ENCODE measurements around the gene GALNT13.
"Not testable (repeated sequence)": the region's sequence is repeated elsewhere in the genome, so short reads cannot be mapped to it uniquely, and the experiment has no call there.

The GALNT13 gene

DNA sequence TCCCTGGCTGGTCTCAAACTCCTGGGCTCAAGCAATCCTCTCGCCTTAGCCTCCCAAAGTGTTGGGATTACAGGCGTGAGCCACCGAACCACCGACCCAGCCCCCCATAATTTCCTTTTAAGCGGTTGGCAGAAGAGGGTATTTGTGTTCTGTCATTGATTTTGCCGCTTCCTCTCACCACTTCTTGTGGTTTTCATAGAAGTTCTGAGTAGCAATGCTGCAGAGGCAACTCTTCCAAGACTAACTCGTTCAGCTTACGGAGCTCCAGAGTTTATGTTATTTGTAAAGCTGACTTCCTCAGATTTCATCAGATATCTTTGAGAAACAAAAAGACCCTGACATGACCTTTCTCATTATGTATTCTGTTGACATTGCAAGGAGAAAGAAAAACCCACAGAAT is 565.4 kb downstream of the GALNT13 start:
- DNase-seq, result no peak

DNA sequence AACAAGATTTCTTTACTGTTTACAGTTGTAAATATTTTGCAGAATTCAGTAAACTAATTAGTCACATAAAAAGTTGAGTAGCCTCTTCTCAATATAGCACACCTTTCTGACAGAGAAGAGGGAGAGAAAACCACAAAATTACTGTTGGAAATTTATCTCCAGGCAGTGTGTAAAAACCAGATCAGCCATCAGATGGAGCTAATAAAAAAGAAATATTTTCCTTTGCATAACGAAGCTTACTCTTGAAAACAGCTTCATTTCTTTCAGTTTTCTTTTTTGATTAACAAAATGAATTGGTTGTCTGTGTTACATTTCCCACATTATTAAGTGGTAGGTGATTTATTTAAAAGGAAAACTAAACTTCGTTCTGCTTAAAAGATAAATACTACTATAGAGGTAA is 567.4 kb downstream of the GALNT13 start:
- no peak for DNase-seq

DNA sequence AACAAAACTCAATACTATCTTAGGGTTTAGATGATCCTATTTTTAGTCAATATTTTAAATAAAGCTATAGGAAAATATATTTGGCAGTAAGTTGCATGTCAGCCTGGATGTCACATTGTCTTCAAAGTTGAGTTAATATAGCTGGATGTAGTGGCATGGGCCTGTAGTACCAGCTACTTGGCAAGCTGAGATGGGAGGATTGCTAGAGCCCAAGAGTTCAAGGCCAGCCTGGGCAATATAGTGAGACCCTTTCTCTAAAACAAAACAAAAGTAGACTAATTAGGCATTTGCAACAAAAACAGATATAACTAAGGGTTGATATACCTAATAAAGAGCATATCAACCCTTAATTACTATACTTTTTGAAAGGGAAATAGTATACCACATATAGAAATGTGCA is 572.2 kb downstream of the GALNT13 start:
- DNase-seq, result no peak

DNA sequence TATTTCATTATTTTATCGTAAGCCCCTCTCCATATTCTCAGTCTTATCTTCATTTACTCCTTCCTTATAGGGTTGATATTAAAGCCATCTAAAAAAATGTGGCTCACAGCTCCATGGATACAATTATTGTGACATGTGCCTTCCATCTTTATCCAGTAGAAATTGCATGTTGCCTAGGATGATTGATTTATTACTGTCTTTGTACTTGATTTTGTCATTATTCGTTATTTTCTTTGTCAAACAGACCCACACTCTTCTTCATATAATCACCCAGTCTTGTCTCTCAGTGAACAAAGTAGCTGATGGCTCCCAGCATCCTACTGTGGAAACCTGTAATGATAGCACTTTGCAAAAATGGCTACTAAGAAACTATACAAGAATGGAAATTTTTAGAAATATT is 574.6 kb downstream of the GALNT13 start:
- no peak for DNase-seq

DNA sequence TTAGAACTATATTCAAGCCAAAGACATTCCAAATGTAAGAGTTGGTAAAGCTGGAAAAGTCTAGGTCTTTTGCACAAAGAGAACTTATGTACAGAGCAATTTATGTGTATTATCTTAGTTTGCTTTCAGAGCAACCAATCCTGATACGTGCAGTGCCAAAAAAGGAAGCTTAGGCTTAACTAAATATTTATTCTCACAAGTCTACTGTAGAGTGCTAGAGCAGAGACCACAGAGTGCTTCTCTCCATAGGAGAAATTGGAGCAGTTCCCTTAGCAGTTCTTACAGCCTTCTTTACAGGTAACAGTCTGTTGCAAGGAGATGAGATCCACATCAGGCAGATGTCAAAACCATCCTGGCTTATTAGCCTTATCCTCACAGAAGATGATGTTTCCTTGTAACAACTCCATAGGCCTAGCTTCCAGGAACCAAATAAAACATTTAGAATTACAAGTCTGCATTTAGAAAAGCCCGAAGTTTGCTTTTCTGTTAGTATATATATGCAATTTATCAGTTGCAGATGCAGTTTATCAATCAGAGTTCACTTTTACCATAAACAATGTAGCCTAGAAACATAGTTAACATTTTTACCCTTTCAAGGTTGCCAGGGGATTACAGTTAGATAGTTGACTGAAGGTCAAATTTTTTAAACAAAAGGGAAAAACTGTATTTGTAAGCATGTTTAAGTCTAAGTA is 576.2 kb downstream of the GALNT13 start:
- no peak for DNase-seq

DNA sequence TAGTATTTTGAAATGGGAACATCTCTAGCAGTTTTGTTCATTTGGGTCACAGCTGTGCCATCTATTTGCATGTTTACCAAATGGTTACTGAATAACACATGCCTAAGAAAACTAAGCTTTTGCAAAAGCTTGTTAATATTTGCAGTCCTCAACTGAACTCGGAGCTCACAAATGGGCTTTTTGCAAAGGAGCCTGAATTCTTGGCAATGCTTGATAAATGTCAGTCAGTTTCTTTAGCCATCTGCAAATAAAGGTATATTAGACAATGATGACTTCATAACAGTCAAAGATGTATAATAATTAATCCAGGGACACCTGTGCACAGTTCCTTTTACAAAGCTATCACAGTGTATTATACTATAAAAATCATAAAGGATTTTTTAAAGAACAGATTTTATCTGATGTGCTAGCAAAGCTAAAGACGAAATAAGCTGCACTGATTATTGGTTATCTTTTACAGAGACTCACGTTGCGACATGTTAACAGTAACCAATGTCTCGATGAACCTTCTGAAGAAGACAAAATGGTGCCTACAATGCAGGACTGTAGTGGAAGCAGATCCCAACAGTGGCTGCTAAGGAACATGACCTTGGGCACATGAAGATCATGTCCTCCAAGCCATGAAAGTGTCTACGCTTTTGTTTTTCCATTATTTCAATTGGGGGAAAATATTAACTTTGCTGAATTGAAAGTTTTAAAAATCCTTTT is 578.4 kb downstream of the GALNT13 start:
- DNase-seq, result no peak

DNA sequence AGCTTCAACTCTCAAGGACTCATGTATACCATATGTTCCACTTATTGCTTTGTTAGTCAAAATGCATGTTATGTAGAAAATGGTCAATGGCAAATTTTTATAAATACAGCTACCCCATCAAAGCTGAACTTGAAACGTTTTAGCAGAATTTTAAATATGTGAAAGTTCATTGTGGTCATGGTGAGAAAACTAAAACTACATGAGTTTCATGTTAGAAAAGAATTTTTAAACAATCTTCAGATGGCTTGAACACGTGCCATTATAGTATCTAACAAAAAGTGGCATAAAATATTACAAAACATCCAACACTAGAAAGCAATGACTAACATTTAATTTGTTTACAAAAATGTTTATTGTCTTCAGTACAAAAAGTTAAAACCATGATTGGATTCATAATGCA is 580.7 kb downstream of the GALNT13 start:
- DNase-seq, result no peak

DNA sequence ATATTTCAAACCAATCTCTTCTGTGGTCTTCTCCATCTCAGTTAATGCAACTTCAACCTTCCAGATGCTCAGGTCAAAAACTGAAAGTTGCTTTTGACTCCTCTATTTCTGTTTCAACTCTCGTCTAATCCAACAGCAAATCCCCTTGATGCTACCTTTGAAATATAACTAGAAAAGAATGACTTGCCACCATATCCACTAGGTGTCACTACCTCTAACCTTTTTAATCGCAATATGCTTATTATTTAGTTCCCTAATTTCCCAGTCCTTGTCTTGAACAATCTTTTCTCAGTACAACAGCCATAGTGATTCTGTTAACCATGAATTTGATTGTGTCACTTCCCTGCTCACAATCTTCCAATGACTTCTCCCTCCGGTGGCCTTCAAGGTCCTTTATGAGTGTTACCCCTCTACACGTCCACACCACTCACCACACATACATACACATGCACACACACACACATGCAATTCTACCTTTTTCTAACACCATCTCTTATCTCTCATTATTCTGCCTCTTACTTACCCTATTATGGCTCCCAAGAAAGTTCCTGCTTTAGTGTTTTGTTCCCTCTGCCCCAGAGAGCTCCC is 581.3 kb downstream of the GALNT13 start:
- DNase-seq, result no peak

DNA sequence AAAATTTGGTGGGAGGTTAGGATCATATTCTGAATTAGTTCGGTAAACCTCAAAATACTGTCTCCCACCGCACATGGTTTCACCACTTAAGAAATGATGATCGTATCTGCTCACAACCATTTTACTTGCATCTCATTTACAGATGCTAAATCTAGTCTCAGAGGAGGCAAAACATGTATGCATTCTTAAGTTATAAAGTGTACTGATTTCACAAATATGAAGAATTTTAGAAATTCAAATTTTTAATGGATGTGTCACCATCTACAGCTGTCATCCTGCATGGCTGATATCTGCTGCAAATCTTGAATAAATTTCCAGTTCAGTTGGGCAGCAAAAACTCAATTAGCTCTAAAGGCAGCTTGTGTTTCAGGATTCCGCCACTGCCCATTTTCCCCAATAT is 583.4 kb downstream of the GALNT13 start:
- DNase-seq, result no peak

DNA sequence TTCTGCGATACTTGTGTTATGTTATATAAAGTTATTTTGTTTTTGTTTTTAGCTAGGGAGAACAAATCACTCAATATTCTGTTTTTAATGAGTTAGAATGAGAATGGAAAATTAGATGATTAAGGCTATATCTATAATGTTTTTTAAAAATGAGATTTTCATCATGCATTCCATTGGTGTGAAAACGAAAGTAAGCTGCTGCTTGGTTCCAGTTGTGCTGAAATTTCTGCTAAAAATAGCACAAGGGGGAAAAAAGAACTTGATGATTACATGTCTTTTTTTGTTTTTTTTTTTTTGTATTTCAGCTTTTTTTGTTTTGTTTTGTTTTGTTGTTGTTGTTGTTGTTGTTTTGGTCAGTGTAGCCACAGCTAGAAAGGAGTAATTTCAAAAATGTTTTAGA is 584.1 kb downstream of the GALNT13 start:
- DNase-seq, result no peak

DNA sequence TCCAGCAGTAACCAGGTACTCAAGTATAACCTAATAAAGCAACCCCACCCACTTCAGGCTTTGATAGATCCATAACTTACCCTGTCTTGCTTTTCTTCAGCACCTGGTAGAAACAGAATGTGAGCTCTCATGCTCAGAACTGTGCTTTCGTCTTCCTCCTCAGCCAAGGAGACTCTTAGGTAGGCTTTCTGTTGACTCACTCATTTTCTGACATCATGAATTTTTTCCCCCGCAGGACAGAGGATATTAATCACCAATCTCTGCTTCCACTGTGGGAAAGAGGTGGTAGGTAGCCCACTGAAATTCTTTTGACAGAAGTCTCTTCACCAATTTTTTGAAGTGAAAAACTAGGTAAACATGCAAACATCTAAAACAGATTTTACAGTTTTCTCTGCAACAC is 585.6 kb downstream of the GALNT13 start:
- no peak for DNase-seq

DNA sequence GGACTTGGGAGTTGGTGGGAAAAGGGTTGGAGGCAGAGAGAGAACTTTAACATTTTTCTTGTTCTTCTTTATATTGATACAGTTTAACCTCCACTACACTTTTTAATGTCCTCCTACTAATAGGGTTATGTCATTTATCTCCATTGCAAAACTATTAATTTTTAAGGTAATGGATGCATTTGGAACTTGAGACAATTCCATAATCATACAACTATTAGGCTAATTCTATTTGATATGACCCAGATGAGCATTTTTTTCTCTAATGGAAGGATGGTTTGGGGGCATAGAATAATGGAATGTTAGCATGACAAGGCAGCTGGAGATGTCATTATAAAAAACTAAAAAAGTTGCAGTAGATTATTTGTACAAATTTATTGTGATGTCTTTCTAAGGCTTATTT is 587.6 kb downstream of the GALNT13 start:
- DNase-seq, result no peak

DNA sequence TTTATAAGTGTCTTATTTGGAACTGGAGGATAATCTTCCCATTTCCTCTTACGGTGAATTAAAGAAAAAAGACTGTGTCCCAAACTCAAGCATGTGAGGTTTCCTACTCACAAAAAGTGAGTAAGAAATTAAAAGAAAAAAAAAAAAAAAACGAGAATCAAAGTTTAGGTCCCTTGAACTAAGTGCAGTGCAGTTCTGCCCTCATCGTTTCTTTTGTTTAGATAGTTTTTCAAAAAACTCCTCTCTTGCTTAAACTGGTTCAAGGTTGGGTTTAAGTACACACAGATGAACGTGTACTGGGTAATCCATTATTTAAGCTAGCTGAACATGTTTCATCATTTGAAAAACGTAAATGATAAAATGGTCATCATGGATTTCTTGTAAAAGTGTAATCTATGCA is 590.9 kb downstream of the GALNT13 start:
- DNase-seq, result no peak

DNA sequence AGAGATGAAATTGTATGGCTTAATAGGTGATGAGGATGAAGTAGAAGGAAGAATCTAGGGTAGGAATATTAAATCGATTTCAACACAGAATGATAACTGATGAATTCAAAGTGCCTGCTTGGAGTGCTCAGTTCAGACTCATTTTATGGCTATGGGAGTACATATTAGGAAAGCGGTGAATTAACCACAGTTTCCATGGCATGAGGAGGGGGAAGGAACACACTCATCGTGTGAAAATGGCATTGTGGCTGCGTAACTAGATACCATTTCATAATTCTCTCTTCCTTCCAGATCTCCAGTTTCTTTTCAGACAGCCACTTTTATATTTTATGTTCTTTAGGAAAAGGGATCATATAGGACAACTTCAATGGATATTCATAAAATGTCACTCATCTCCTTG is 594.5 kb downstream of the GALNT13 start:
- DNase-seq, result no peak

DNA sequence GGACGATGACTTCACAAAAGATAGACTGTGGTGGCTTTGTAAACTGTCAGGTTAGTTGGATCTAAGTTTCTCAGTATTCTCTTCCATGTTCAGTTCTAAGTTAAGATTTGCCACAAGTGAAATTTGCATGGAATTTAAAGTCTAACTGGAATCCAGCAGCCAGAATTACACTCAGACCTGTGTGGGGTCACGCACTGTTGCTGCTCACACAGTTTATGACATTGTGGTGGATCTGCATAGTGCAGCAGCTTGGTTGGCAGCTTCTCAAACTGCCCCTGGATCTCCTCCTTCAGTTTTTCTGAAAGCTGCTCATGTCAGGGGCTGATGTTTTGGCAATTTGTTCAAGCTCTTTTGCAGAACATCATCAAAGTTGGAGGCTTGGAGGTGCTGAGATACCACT is 598.7 kb downstream of the GALNT13 start:
- no peak for DNase-seq

DNA sequence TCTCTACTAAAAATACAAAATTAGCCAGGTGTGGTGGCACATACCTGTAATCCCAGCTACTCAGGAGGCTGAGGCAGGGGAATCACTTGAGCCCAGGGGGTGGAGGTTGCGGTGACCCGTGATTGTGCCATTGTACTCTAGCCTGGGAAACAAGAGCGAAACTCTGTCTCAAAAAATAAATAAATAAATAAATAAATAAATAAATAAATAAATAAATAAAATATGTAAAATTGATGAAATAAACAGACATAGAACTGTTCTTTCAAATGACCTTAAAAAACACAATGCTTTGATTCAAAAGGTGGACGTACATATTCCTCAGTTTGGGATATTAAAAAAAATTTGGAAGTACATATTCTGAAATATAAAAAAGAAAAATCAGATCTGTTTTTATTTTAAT is 599.8 kb downstream of the GALNT13 start:
- DNase-seq, result not testable (repeated sequence)

DNA sequence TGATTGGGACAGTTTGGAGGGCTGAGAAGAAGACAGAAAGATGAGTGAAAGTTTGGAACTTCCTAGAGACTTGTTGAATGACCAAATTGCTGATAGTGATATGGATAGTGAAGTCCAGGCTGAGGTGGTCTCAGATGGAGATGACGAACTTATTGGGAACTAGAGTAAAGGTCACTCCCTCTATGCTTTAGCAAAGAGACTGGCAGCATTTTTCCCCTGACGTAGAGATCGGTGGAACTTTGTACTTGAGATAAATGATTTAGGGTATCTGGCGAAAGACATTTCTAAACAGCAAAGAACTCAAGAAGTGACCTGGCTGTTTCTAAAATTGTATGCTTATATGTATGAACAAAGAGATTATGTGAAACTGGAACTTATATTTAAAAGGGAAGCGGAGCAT is 605.6 kb downstream of the GALNT13 start:
- no peak for DNase-seq

DNA sequence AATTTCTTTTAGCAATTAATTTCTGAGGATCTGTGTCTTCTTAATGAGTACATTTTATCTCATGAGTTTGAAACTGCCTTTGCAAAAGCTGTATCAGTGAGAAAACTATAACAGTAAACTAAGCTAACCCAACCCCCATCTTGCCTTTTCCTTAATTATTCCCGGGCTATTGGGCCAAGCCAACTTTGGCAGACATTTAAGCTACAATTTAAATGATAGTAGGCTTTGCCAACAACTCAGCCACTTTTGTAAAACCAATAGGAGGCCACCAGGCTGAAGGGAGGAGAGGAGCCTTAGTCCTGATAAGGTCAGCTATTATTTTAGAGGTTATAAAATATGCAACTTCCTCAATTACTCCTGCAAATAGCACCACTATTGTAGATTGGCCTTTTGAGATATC is 608.8 kb downstream of the GALNT13 start:
- no peak for DNase-seq

DNA sequence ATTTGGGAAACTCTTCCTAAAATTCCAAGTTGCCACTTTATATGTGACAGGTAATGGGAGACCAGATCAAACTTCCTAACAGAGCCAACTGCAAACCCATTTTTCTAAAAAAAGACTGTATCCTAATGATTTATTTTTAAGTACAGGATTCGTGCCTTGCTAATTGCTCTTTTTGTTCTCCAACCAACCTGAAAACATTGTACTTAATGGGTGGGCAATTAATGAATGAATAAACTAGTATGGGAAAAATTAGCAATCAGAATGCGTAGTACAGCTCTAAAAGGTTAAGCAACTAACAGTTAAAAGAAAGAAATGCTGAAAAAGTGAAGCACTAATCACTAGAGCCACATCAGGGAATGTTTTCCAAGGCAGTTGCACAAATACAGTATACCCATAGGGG is 609.6 kb downstream of the GALNT13 start:
- no peak for DNase-seq

DNA sequence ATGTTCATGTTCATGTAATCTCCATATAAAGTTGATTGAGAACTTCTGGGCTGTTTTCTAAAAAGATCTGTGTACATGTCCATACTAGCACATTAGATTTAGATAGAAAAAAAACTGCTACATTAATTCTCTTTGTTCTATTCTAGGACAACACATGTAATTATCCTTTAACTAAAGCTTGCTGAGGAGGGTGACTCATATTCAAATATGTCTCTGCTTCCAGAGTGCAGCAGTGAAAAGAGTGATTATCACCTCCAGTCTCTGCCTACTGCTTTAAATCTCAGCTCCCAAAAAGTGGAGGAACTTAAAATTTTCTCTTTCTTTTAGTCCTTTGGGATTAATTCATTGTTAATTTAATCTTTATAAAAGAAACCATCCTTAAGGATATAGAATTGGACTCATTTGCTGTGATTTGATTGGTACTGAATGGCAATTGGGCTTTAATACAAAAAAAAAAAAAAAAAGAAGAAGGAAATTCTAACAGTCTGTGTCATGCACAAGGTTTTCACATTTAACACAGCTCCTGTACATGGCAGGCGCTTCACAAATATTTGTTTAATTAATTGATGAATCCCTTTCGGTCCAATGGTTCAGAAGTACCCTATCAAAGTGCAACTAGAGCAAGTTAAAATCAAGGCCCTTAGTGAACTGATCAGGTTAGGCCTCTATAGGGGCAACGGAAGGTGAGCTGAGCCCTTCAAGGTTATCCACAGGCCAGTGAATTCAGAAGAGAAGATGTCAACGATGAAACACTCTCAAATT is 612.8 kb downstream of the GALNT13 start:
- DNase-seq, result no peak

DNA sequence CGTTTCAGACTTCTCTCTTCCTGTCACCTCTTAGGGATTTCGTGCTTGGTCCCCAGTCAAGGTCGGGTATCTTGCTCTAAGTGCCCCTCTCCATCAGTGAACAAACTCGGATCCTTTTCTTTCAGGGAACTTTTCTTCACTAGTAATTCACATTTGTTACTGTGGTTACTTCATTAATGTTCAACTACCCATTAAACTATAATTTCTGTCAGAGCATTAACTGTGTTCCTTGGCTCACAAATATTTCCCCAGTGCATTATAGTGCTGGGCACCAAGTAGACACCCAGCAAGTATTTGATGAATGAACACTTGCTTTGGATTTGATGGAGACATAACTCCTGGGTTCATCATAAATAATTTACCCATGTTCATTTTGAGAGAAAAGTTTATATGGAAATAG is 617.1 kb downstream of the GALNT13 start:
- no peak for DNase-seq

DNA sequence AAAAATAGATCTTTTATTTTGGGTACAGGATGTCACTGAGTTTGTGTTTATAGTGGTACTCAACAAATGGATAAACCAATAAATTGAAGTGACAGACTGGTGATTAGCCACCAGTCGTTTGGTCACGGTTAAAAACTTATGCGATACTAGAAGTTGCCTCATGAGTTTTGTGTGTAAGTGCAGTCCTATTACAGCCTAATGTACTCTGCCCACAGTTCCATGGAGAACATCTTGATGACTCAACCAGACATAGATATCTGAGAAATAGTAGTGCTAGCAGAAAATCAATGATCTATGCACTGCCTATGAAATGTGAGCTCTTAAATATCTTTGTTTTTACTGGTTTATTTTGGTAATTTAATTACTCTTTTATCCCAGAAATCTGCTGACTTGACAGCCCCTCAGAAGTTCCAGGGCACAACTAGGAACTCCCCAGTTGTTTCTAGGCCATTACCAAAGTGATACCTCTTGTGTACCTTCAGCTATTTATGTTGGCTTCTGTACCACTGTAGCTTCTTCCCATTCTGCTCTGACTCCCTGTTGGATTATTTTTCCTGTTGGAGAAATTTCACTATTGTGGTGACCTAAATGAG is 617.6 kb downstream of the GALNT13 start:
- no peak for DNase-seq

DNA sequence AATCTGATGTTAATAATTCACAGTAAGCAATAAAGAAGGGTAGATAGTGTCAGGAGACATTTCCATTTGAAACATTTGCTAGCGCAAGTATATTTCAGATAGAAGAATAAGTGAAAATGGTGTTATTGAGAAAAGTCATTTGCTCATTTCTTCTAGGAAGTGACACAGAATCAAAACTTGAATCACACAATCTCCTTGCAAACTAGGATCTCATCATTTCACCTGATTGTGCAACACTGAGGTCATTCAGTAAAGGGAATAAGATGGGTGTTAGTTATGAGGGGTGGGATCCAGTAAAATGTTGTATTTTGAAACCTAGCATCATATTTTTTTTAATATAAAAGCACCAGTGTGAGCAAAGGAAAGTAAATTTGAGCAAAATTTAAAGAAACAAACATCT is 618.8 kb downstream of the GALNT13 start:
- no peak for DNase-seq
